AG04450 (cell line): ENCODE data around the gene GP5. TPM values are rescaled to one million over a fixed set of nuclear protein-coding genes. Genes with fewer than 3 reads are reported as not detected.

Source experiments
- CTCF ChIA-PET: fragments of 300-600, 350-600 bp; formaldehyde crosslinking; extraction: SDS; loops from one replicate; lab custom pipeline; 2022; ENCODE audit warnings: antibody characterized with exemption, inconsistent platforms; lab: Charles Lee
- POLR2A ChIA-PET: fragments of 350-600 bp; formaldehyde crosslinking; extraction: SDS; loops from one replicate; lab custom pipeline; 2021; ENCODE audit warnings: antibody characterized with exemption, inconsistent platforms; lab: Yijun Ruan, JAX
- DNase-seq: peaks from one replicate; pipeline ENCODE4 v3.0.0-alpha.2; 2011; ENCODE audit warnings: low read depth, low spot score
- H3K27ac ChIP-seq: one replicate; pipeline ENCODE4 v1.5.1; 2012; ENCODE audit warnings: low read depth, low read length, control low read depth
- H3K27me3 ChIP-seq: one replicate; pipeline ENCODE4 v1.6.0; 2012; ENCODE audit warnings: low read length; ENCODE audit not compliant: control insufficient read depth, insufficient read depth
- H3K4me3 ChIP-seq: 2 replicates; pipeline ENCODE4 v1.5.1; 2011; ENCODE audit warnings: mild to moderate bottlenecking, low read depth, low read length, control low read depth
- H3K9me3 ChIP-seq: 2 replicates; pipeline ENCODE4 v1.5.1; 2012; ENCODE audit warnings: low read length; ENCODE audit not compliant: control insufficient read depth, insufficient read depth
- CTCF ChIP-seq: IDR thresholded peaks from 2 replicates; pipeline ENCODE4 v1.5.1; 2011; ENCODE audit warnings: low read depth, low read length, control low read depth, inconsistent platforms
- polyA plus RNA-seq: library from polyadenylated mRNA; depleted of rRNA; stranded (reverse); fragments of >200 nt; gene quantifications from 2 replicates; pipeline ENCODE4 v1.2.3, GENCODE V29; 2011; rRNA removed

The GP5 gene
- polyA plus RNA-seq, 1 experiment: 0.06 TPM

DNA sequence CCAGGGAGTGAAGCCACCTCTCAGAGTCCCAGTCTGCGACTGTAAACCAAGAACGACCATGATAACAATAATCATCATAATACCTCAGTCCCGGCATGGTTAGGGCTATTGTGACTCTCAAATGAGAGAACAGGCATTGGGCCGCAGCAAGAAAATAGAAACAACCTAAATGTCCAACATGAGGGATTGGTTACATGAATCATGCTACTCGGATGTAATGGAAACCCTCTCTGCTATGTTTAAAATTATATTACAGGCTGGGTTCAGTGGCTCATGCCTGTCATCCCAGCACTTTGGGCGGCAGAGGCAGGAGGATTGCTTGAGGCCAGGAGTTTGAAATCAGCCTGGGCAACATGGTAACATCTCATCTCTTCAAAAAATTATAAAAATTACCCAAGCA, 50.7 kb downstream of the GP5 start:
- Histone ChIP-seq H3K9me3 (no peaks in the 10 kb centered on the region), H3K27ac (no peak overlapping the region), H3K27me3 (no peaks in the 10 kb centered on the region), H3K4me3 (no peak overlapping the region)
- CTCF ChIA-PET: no interaction called here
- no peak for DNase-seq
- POLR2A ChIA-PET: no interaction called here
- TF ChIP-seq CTCF: no peak

DNA sequence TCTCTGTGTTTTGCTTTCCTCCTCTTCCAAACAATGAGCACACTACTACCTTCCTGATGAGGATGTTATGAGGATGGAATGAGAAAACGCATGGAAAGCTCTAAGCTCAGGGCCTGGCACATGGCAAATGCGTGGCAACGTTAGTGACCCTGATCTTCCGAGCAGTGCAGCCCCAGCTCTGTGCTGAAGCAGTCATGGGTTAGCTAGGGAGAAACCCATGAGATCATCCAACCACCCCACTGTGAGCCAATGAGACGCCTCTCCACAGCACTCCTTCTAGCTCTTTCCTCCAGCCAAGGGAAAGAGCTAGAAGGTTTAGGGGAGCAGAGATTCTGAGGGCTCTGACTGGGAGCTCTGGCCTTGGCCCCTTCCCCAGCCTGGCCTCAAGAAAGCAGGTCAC, 52.4 kb downstream of the GP5 start:
- no peak for DNase-seq
- no peak for TF ChIP-seq CTCF
- CTCF ChIA-PET: interaction anchor here (1.5 to 6.1 kb wide), 4 partner anchors 12 to 566 kb away, joined by 5 to 151 read pairs (median 48); no protein-coding TSS in a partner anchor
- POLR2A ChIA-PET: interaction anchor here (0.6 kb wide), 1 partner anchor 211 kb away, joined by 6 read pairs; the partner anchor contains the start of gene HES1
- H3K27ac ChIP-seq: no peak overlapping the region
- H3K27me3 ChIP-seq: no peaks in the 10 kb centered on the region
- no peak overlapping the region for H3K4me3 ChIP-seq
- H3K9me3 ChIP-seq: no peaks in the 10 kb centered on the region; the same call in 1 of the 2 replicates

GRCh38 chr3:194346035-194346434, 53.0 kb downstream of the GP5 start:
- Histone ChIP-seq H3K4me3 (no peak overlapping the region), H3K27me3 (no peaks in the 10 kb centered on the region), H3K27ac (no peak overlapping the region), H3K9me3 (no peaks in the 10 kb centered on the region; the same call in 1 of the 2 replicates)
- DNase-seq: no peak
- CTCF ChIA-PET: interaction anchor here (0.8 to 6.1 kb wide), 7 partner anchors 11 to 565 kb away, joined by 3 to 151 read pairs (median 40); partner anchors contain the start of gene GP5
- POLR2A ChIA-PET: interaction anchor here (0.5 to 0.6 kb wide), 2 partner anchors 71 to 210 kb away, joined by 5 to 6 read pairs; partner anchors contain the start of gene HES1
- TF ChIP-seq CTCF: no peak

Other genes starting within 250 kb of the GP5 start
- not detected in 2 replicates for gene CPN2, start 47.9 kb downstream of the GP5 start, polyA plus RNA-seq
- gene LRRC15, start 29.5 kb downstream of the GP5 start, polyA plus RNA-seq: 4.9 and 5.7 TPM in 2 replicates
- 98.5 and 132 TPM in 2 replicates for gene ATP13A3, start 87.7 kb upstream of the GP5 start, polyA plus RNA-seq
- gene TMEM44, start 234.2 kb upstream of the GP5 start, polyA plus RNA-seq: 14.0 and 16.8 TPM in 2 replicates